NCI-H146 treated with DMSO at 0.1 percent for 48 hours (cell line): ENCODE measurements around the gene EYA4.

Experiments
- DNase-seq: peaks from one replicate; lab custom pipeline; 2025; ENCODE audit not compliant: unreplicated experiment; lab: John Stamatoyannopoulos, UW

The EYA4 gene

GRCh38 chr6:133241086-133241900 is at the start of gene EYA4:
EYA4 (plus strand) TSS chr6:133241357; CDS start chr6:133274781, 33,424 bp downstream.
- DNase-seq: peak; percentile 40

- no peak for DNase-seq
Observed at GRCh38 chr6:133193396-133193795, 47.8 kb upstream of the EYA4 start.

DNA sequence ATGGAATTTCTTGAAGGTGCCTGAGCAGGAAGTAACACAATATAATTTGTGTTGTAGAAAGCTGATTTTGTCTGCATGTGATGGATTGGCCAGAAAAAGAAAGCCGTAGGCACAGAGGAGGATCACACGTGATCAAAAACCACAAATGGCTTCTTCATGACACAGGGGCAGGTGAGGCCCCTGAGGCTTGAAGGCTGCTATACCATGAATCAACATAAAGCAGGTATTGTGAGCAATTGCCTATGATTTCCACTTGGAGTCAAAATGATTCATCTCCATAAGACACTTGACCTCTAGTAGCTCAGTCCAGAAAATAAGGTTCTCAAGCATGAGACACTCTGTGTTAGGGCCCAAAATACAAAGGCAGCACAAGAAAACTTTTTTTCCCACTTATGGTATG is 42.4 kb upstream of the EYA4 start:
- DNase-seq: no peak

DNA sequence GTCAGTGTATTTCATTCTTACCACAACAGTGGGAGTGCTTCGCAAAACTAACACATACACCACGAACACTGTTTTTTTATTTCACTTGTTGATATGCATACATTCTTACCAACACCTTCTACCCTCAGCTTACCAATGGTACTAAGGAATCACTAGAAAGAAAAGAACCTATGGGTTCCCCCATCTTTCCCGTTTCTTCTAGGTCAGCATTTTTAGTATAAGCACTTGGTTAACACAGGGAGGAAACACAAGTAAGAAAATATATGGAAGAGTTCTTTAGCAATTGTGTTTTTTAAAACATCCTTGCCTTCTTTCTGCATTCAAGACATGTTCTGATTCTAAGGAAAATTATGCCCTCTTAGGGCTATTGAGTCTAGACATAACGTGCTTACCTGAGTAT is 39.9 kb upstream of the EYA4 start:
- DNase-seq: no peak

GRCh38 chr6:133202610-133203343 is 38.4 kb upstream of the EYA4 start:
- DNase-seq: no peak

DNA sequence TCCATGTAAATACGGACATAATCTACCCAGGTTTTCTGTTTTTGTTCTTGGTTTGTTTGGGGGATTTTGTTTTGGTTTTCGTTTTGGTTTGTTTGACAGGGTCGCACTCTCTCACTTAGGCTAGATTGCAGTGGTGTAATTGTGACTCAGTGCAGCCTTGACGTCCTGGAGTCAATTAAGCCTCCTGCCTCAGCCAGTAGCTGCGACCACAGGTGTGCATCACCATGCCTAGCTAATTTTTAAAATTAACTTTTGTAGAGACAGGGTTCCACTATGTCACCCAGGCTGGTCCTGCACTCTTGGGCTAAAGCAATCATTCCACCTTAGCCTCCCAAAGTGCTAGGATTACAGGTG is 37.8 kb upstream of the EYA4 start:
- DNase-seq: no peak

- DNase-seq: no peak
Observed at GRCh38 chr6:133205304-133205703, 35.9 kb upstream of the EYA4 start.

DNA sequence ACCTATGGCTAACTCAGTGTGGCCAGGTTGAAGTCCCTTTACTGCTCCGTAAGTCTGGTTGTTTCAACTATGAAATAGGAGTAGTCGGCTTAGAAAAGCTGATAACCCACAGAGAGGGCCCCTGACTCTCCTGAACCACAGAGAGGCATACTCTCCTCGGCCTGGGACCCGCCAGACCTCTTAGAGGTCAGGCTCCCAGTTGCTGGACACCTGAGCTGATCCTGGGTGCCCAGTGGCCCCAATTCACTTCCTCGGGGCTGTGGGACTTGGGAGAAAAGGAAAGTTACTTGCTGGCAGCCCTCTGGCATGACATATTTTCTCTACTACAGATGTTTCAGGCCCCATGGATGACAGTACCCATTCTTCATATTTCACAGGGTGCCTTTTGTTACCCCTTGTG is 34.2 kb upstream of the EYA4 start:
- DNase-seq: no peak

GRCh38 chr6:133207754-133208153 is 33.4 kb upstream of the EYA4 start:
- no peak for DNase-seq

DNA sequence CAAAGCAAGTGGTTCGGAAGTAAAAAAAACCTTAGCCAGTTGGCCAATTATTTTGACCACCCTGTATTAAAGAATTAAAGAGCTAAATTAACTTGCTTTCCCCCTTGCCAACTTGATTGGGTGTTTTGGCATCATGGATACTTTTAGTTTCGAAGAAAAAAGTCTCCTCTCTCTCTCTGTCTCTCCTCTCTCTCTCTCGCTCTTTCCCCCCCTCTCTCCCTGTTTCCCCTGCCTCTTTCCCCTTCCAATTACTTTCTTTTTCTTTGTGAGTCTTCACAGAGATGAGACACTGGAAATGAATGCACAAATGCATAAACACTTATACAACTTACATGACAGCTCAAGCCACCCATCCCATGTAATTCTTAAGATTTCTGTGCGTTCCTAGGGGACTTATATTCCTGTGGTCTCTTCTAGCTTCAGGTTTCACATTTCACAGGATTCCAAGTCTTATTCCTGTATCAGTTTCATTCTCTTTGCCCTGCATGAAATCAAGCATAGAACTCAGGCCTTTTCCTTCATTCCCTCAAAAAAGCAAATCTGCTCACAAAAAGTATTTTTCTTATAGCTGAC is 32.9 kb upstream of the EYA4 start:
- no peak for DNase-seq

DNA sequence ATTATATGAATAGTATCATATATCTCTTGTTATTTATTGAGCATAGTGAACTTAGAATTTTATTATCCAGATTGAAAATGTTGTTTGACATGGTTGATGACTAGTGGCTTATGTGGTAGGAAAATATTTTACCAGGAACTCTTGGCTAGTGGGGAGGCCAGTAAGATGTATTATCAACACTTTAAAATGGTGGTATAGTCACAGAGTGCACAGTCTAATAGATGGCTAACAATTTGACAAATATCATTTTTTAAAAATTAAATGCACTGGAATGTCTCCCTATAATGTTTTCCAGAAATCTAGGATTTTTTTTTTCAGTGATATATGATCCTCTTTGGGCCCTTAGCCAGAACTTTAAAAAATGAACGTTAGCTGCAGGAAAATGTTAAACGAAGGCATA is 26.9 kb upstream of the EYA4 start:
- DNase-seq: no peak

DNA sequence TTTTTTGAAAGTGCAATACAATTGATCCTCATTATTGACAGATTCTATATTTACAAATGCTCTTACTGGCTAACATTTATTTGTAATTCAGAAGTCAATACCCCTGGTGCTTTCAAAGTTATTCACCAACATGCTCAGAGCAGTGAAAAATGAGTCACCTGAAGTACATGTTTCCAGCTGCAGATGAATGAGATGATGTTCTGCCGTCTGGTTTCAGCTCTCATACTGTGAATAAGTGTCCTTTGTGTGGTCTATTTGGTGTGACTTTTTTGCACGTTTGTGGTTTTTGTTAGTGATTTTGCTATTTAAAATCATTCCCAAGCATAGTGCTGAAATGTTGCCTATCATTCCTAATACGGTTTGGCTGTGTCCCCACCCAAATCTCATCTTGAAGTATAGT is 22.3 kb upstream of the EYA4 start:
- no peak for DNase-seq

DNA sequence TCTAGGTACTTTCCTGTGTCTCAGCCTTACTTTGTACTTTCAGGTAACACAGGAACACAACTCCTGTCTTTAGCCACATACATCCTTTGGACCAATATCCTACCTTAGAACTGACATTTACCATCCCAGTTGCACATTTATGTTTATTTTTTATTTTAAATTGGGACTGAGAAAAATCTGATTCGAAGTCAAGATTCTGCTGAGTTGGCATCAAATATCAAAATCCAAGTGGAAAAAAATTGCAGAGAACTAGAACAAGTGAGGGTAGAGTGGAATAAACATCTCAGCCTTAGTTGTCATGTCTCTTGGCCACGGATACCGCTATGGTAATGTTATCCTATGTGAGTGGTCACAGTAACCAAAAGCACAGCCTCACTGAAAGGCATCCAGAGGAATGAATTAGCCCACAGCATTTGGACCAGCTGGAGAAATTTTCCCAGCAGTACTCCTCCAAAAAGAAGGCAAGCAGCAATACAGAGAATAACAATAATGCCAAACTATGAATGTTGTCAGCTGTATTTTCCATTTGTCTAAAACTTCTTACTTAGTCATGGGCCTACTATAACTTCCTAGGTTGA is 17.6 kb upstream of the EYA4 start:
- no peak for DNase-seq

- DNase-seq: no peak
Observed at GRCh38 chr6:133225560-133225959, 15.6 kb upstream of the EYA4 start.

DNA sequence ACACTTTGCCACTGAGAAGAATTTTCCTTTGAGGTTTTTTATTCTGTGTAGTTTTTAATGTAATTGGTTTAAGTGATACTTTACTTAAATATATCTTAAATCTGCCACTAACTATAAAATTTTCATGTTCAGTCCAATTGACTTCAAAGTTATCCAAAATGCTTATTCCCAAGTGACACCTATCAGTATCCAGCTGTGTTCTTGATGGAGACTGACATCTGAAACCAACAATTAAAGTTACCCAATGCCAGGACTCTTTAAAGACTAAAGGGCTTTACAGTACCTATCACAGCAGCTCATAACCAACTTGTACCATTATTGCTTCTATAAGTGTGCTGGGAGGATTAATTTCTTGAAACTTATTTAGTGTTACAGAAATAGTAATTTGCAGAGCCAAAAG is 13.8 kb upstream of the EYA4 start:
- peak; percentile 21 for DNase-seq

- DNase-seq: no peak
Observed at GRCh38 chr6:133230052-133230451, 11.1 kb upstream of the EYA4 start.

DNA sequence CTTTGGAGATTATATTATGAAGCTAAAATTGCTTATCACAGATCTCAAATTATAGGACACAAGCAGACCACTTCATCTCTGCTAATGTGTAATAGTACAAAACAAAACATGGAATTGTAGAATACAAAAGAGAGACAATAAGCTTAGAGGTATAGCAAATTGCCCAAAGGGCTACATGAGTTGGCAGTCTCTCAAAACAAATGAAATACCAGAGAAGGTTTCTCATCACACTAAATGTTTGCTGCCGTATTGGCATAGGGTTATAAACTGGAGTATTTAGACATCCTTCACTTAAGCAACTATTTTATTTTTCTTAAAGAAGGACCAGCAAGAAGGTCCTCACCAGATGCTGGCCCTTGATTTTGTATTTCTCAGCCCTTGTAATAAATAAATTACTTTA is 5.9 kb upstream of the EYA4 start:
- no peak for DNase-seq

DNA sequence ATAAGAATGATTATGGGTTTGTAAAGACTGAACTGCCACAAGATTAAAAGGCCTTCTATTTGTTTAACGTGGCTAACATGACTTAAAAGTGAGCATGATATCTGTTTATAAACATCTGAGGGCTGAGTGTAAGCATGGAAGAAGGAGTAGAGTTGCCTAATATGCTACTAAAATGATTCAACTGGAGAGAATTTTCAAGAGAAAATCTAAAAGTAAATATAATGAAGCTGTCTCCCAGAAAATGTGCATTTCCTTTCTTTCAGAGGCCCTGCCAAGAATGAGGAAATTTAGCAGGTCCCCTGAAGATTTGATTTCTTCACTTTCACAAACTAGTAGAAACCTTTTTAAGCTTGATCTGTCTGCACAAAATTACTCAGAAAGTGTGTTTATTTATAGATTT is 4.2 kb upstream of the EYA4 start:
- no peak for DNase-seq

GRCh38 chr6:133240511-133241085 is 559 bp upstream of the EYA4 start:
- no peak for DNase-seq

GRCh38 chr6:133241901-133242636 is 912 bp downstream of the EYA4 start:
- peak; percentile 27 for DNase-seq
